Activated naive CD4-positive, alpha-beta T cell treated with Interleukin-2 at 50 U/mL for 16 hours (primary cell): Measurements from ENCODE around the gene CXCL12.

Experiments
- DNase-seq: peaks from one replicate; pipeline ENCODE4 v3.0.0-alpha.2; 2020

Gene CXCL12

DNA sequence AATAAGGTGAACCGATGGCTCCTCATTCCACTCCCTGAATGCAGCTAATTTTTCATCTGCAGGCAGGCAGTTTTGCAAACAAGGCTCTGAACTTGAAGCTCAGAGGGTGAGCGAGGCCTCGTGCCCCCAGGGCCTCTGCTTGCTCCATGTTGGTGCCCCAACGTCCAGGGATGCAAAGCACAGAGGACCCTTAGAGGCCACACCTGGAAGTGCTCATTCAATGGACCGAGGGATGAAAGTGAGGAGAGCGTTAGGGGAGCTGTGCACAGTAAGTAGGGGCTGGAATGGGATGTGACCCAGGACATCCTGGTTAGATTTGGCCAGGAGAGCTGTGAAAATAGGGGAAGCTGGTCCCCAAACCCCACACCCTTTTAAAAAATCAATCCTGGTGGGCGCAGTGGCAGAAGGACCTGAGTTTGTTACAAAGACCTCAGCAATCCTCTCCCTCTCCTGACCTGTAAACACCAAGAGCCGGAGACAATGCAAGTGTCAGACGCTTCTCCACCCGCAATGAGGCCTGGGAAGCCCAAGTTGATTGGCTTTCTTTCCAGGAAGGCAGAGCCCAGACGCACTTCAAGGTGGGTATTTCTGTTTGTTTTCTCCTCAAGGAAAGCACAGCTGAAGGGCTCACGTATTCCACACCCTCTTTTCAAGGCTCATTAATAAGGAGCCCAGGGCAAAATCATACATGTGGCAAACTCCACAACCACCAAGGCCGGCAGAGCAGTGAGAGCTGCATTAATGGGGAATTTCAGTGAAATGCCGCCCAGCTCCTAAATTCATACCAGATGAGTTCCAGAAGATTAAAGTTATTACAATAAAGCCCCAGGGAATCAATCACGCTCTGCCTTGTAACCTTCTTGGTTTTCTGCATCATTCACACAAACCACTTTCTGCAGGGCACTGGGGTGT is 14.1 kb upstream of the CXCL12 start:
- DNase-seq: no peak

GRCh38 chr10:44398271-44398670 is 13.4 kb upstream of the CXCL12 start:
- DNase-seq: no peak

- DNase-seq: no peak
Observed at GRCh38 chr10:44397476-44398225, 12.8 kb upstream of the CXCL12 start.

- no peak for DNase-seq
Observed at GRCh38 chr10:44396671-44397191, 11.8 kb upstream of the CXCL12 start.

GRCh38 chr10:44395902-44396670 is 11.2 kb upstream of the CXCL12 start:
- DNase-seq: no peak

DNA sequence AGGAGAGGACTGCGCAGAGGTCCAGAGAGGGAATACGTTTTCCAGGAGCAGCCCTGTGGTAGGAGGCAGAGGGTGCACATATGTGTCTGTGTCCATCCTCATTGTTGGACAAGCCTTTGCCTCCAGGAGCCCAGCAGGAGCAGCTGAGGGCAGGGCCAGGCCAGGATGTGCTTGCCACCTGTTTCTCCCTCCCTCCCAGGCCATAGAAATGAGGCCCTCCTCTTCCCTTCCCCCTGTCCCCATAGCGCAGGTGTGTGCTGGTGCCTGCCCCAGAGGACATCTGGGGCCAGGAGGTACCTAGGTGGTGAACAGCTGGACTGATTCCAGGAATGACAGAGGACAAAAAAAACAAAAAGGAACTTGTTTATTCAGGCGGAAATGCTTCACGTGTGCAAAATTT is 10.5 kb upstream of the CXCL12 start:
- DNase-seq: no peak

DNA sequence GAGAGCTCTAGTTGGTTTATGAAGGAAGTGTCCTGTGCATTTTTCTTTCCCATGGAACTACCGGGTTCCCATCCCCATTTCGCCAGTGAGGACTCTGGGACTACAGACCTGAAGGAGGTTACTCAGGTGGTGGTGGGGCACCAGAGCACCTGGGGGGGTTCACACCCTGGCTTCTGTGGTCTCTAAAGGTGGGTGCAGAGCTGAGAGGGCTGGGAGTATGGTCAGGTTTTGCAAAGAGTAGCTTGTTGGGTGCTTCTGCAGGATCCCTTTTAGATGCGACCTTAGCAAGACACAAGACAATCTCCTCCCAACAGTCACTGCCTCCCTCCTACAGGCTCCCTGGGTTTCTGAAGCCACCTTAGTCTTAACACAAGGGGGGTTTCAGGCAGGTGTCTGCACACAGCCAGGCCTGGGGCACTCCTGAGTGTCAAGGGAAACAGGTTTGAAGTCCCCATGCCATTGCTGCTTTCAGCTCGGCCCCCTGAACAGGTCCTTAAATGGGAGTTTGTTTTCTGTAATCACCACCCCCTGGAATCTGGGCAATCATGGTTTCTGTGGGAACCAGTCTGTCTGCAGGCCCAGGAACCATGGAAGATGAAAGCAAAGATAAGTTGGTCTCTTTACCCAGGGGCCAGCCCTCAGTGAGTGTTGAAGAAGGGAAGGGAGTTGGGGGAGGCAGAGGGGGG is 9.9 kb upstream of the CXCL12 start:
- no peak for DNase-seq

GRCh38 chr10:44393834-44394547 is 9.1 kb upstream of the CXCL12 start:
- DNase-seq: no peak

GRCh38 chr10:44393051-44393630 is 8.2 kb upstream of the CXCL12 start:
- DNase-seq: no peak

GRCh38 chr10:44392420-44392819 is 7.5 kb upstream of the CXCL12 start:
- no peak for DNase-seq

GRCh38 chr10:44391981-44392380 is 7.1 kb upstream of the CXCL12 start:
- DNase-seq: no peak

- no peak for DNase-seq
Observed at GRCh38 chr10:44390585-44391072, 5.7 kb upstream of the CXCL12 start.

DNA sequence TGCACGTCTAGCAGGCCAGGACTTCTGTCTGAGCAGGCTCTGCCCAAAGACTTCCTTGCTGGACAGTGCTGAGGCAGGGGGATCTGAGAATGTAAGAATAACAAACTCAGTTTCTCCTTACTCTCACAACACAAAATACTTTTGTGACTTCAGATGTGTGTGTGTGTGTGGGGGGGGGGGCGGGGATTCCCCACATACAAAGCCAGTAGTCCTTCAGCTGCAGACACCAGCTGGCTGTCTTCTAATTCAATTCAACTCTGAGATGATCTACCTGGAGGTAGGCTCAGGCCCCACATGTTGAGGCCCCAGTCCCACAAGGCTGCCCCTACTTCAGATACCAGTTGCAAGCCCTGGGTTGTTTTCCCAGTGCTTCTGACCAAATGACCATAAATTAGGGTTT is 4.7 kb upstream of the CXCL12 start:
- no peak for DNase-seq

DNA sequence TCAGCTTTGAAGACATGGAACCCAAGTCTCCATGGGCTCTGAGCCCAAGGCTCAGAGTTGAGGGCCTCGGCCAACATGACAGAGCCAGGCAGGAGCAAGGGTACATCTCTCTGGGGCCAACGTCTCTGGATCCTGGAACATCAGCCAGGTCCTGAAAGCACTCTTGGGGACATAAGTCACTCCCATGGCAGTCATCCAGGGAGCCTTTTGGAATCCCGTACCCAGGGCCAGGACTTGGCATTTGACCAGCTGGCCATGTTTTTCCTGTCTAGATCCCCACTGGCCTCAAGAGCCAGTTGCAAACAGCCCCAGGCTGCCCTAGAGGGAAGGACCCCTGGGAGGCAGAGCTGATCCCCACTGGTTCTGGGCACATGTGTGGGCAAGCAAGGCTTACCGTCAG is 4.3 kb upstream of the CXCL12 start:
- no peak for DNase-seq

GRCh38 chr10:44388641-44389040 is 3.7 kb upstream of the CXCL12 start:
- no peak for DNase-seq

- no peak for DNase-seq
Observed at GRCh38 chr10:44387853-44388251, 3.0 kb upstream of the CXCL12 start.

GRCh38 chr10:44386546-44387052 is 1.7 kb upstream of the CXCL12 start:
- DNase-seq: peak; percentile 13

DNA sequence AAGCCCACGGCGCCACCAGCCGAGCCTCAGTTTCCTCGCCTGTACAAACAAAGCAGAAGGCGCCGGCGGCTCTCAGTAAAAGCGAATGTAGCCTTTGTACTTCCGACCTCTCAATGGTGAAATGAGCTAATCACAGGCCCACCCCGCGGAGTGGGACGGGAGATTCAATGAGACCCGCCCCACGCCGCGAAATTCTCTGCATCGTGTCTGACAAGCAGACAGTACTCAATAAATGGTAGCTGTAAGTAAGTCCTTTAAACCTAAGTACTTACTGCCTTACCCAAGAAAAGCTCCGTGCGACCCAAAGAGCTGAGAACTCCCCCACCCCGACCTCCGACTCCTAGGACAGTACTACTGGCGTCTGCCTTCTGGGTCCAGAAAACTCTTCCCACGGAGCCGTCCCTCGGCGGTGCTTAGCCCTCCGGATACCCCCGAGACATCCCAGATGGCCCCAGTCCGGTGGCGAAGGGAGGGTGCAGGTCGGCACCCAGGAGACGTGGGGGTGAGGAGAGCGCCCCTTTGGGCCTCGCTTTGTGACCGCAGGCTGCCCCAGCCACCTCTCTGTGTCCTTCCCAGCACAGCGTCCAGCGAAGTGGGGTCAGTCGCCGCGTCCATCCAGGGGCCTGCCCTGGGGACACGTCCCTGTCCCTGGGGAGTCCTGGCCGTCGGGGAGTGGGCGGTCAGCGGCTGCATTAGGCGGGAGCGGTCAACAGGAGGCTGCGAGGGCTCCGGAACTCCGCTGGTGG is 972 bp upstream of the CXCL12 start:
- DNase-seq: no peak

DNA sequence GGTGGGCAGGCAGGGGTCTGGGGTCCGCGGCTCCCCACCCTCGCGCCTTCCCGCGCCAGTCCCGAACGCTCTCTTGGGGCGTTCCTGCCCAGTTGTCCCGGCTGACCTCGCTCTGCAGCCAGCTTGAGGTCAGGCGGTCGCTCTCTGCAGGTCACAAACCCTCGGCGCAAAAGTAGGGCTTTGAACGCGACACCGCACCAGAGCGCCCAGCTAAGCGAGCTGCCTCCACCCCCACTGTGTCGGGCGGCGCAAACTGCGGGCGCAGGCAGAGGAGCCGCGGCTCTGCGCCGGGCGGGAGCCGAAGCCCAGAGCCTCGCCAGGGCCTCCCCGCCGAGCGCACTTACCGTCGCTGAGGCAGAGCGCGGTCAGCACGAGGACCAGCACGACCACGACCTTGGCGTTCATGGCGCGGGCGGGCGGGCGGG is 284 bp downstream of the CXCL12 start:
- DNase-seq: no peak
